Mononuclear cell (primary cell): ENCODE measurements around the gene C8G. TPM values are rescaled to one million over a fixed set of nuclear protein-coding genes. Genes with fewer than 3 reads are reported as not detected.

Experiments
- total RNA-seq: library from RNA; depleted of rRNA; stranded (reverse); fragments of >200 nt; gene quantifications from one replicate; pipeline ENCODE4 v1.2.3, GENCODE V29; 2012

C8G gene
- total RNA-seq, 1 donor: not detected

Other genes with a start within 250 kb of the C8G start
- 2.7 TPM for gene DIPK1B, start 232.7 kb upstream of the C8G start, total RNA-seq
- not detected for gene LCN10, start 202.3 kb upstream of the C8G start, total RNA-seq
- gene LCN6, start 196.7 kb upstream of the C8G start, total RNA-seq: not detected
- gene LCN8, start 187.0 kb upstream of the C8G start, total RNA-seq: not detected
- not detected for gene LCN15, start 180.7 kb upstream of the C8G start, total RNA-seq
- gene TMEM141, start 153.9 kb upstream of the C8G start, total RNA-seq: 16.1 TPM
- gene CCDC183, start 148.9 kb upstream of the C8G start, total RNA-seq: 1.7 TPM
- 36.4 TPM for gene RABL6, start 137.3 kb upstream of the C8G start, total RNA-seq
- gene AJM1, start 102.8 kb upstream of the C8G start, total RNA-seq: 0.73 TPM
- 14.0 TPM for gene PHPT1, start 95.8 kb upstream of the C8G start, total RNA-seq
- 0.52 TPM for gene MAMDC4, start 92.9 kb upstream of the C8G start, total RNA-seq
- gene EDF1, start 78.9 kb upstream of the C8G start, total RNA-seq: 162 TPM
- 6.4 TPM for gene TRAF2, start 58.7 kb upstream of the C8G start, total RNA-seq
- 67.6 TPM for gene FBXW5, start 505 bp upstream of the C8G start, total RNA-seq
- not detected for gene LCN12, start 7.0 kb downstream of the C8G start, total RNA-seq
- gene PTGDS, start 32.3 kb downstream of the C8G start, total RNA-seq: 10.8 TPM
- gene LCNL1, start 37.8 kb downstream of the C8G start, total RNA-seq: 0.10 TPM
- 23.6 TPM for gene PAXX, start 47.2 kb downstream of the C8G start, total RNA-seq
- 3.4 TPM for gene CLIC3, start 51.3 kb downstream of the C8G start, total RNA-seq
- 14.7 TPM for gene ABCA2, start 83.0 kb downstream of the C8G start, total RNA-seq
- 2.6 TPM for gene FUT7, start 86.8 kb downstream of the C8G start, total RNA-seq
- gene NPDC1, start 100.9 kb downstream of the C8G start, total RNA-seq: 2.5 TPM
- gene ENTPD2, start 108.8 kb downstream of the C8G start, total RNA-seq: not detected
- gene SAPCD2, start 125.3 kb downstream of the C8G start, total RNA-seq: 3.3 TPM
- gene UAP1L1, start 132.3 kb downstream of the C8G start, total RNA-seq: 6.2 TPM
- gene MAN1B1, start 141.7 kb downstream of the C8G start, total RNA-seq: 30.3 TPM
- gene DPP7, start 169.5 kb downstream of the C8G start, total RNA-seq: 86.9 TPM
- gene GRIN1, start 193.9 kb downstream of the C8G start, total RNA-seq: not detected
- 0.21 TPM for gene LRRC26, start 224.8 kb downstream of the C8G start, total RNA-seq
- not detected for gene TMEM210, start 226.8 kb downstream of the C8G start, total RNA-seq
- 36.7 TPM for gene ANAPC2, start 243.3 kb downstream of the C8G start, total RNA-seq
- gene SSNA1, start 243.4 kb downstream of the C8G start, total RNA-seq: 38.2 TPM